SK-N-SH (cell line): ENCODE measurements around the gene TDRD12. TPM values are rescaled to one million over a fixed set of nuclear protein-coding genes. Genes with fewer than 3 reads are reported as not detected.

ENCODE experiments used
- CTCF ChIA-PET: fragments of 300-600, 350-600 bp; formaldehyde crosslinking; extraction: SDS; loops from one replicate; lab custom pipeline; 2021; lab: Yijun Ruan, JAX
- POLR2A ChIA-PET: fragments of 350-600 bp; sonication (Branson Sonifier 250); formaldehyde crosslinking; extraction: SDS; loops from one replicate; lab custom pipeline; 2020; ENCODE audit warnings: antibody characterized with exemption, inconsistent platforms; lab: Yijun Ruan, JAX
- DNase-seq: peaks from one replicate; pipeline ENCODE4 v3.0.0; 2012
- H2AFZ ChIP-seq: fragments of 200-600 bp; sonication (generic); 2 replicates; pipeline ENCODE4 v1.8.1; 2016; ENCODE audit warnings: antibody characterized with exemption, mild to moderate bottlenecking, low read depth
- H3F3A ChIP-seq: fragments of 200-600 bp; sonication (generic); replicated peaks from 2 replicates; pipeline ENCODE3; 2016; ENCODE audit warnings: antibody characterized with exemption, mild to moderate bottlenecking; ENCODE audit not compliant: insufficient read depth
- H3K27ac ChIP-seq, 2 experiments: fragments of 200-500 bp in 1 of 2; fragments of 200-600 bp in 1 of 2; sonication (Bioruptor generic) in 1 of 2; sonication (generic), shearing (Covaris generic) in 1 of 2; 2 replicates each; pipeline versions ENCODE4 v1.5.1 to v1.6.1; 2014 to 2016; ENCODE audit warnings: low read depth in 2 of 2, inconsistent platforms in 1 of 2, low read length in 1 of 2, mild to moderate bottlenecking in 1 of 2, mixed read lengths in 1 of 2
- H3K27me3 ChIP-seq: fragments of 200-600 bp; sonication (generic), shearing (Covaris generic); 2 replicates; pipeline ENCODE4 v1.6.1; 2016; ENCODE audit warnings: mixed run types; ENCODE audit not compliant: insufficient read depth
- H3K36me3 ChIP-seq, 2 experiments: fragments of 200-500 bp in 1 of 2; fragments of 200-600 bp in 1 of 2; sonication (Bioruptor generic) in 1 of 2; sonication (generic) in 1 of 2; replicated peaks in 1 of 2; 2 replicates each; pipeline versions ENCODE3 to v1.5.1; 2014 to 2016; ENCODE audit warnings: low read length in 1 of 2, mild to moderate bottlenecking in 1 of 2; ENCODE audit not compliant: insufficient read depth in 2 of 2, control insufficient read depth in 1 of 2
- H3K4me1 ChIP-seq, 2 experiments: fragments of 200-500 bp in 1 of 2; fragments of 200-600 bp in 1 of 2; sonication (Bioruptor generic) in 1 of 2; sonication (generic), shearing (Covaris generic) in 1 of 2; 2 replicates each; pipeline versions ENCODE4 v1.5.1 to v1.6.1; 2014 to 2016; ENCODE audit warnings: low read depth in 1 of 2, low read length in 1 of 2, mixed run types in 1 of 2; ENCODE audit not compliant: insufficient read depth in 2 of 2, control insufficient read depth in 1 of 2
- H3K4me2 ChIP-seq: fragments of 200-600 bp; sonication (generic), shearing (Covaris generic); 2 replicates; pipeline ENCODE4 v1.6.1; 2017; ENCODE audit warnings: mixed run types
- H3K4me3 ChIP-seq, 2 experiments: fragments of 200-500 bp in 1 of 2; fragments of 200-600 bp in 1 of 2; sonication (Bioruptor generic) in 1 of 2; sonication (generic), shearing (Covaris generic) in 1 of 2; 2 replicates each; pipeline versions ENCODE4 v1.5.1 to v1.8.1; 2014 to 2016; ENCODE audit warnings: low read depth in 2 of 2, inconsistent platforms in 1 of 2, low read length in 1 of 2, mild to moderate bottlenecking in 1 of 2, mixed read lengths in 1 of 2, moderate library complexity in 1 of 2
- H3K79me2 ChIP-seq: fragments of 200-600 bp; sonication (generic); 2 replicates; pipeline ENCODE4 v1.8.1; 2017; ENCODE audit warnings: mild to moderate bottlenecking; ENCODE audit not compliant: insufficient read depth
- H3K9ac ChIP-seq: fragments of 200-600 bp; sonication (generic); 2 replicates; pipeline ENCODE4 v1.6.1; 2017; ENCODE audit warnings: mixed run types
- H3K9me2 ChIP-seq: fragments of 200-600 bp; sonication (generic); 2 replicates; pipeline ENCODE4 v1.6.1; 2017; ENCODE audit warnings: mixed run types
- H3K9me3 ChIP-seq: fragments of 200-600 bp; sonication (generic); 2 replicates; pipeline ENCODE4 v1.6.1; 2017; ENCODE audit warnings: mixed run types, mild to moderate bottlenecking, moderate library complexity
- H4K20me1 ChIP-seq: fragments of 200-600 bp; sonication (generic); 2 replicates; pipeline ENCODE4 v1.6.1; 2017; ENCODE audit warnings: mild to moderate bottlenecking, mixed run types; ENCODE audit not compliant: insufficient read depth
- CTCF ChIP-seq: fragments of 200-600 bp; sonication (generic); IDR thresholded peaks from 2 replicates; pipeline ENCODE4 v1.6.1; 2017; ENCODE audit warnings: antibody characterized with exemption, mild to moderate bottlenecking, moderate library complexity
- EP300 ChIP-seq, 2 experiments: IDR thresholded peaks; 2 replicates each; pipeline versions ENCODE4 v1.4.0 to v1.6.1; 2012; ENCODE audit warnings: borderline replicate concordance in 1 of 2, low read depth in 1 of 2, low read length in 1 of 2
- EZH2phosphoT487 ChIP-seq: fragments of 200-600 bp; sonication (generic); IDR thresholded peaks from 2 replicates; pipeline ENCODE4 v1.6.1; 2017; ENCODE audit warnings: low read depth, mixed run types, mild to moderate bottlenecking, antibody characterized with exemption, moderate library complexity, borderline replicate concordance
- FOSL2 ChIP-seq: IDR thresholded peaks from 2 replicates; pipeline ENCODE4 v1.4.0; 2012; ENCODE audit warnings: low read depth, mild to moderate bottlenecking, moderate library complexity, borderline replicate concordance
- FOXJ3 ChIP-seq: sonication (generic); formaldehyde crosslinking; IDR thresholded peaks from 2 replicates; pipeline ENCODE4 v1.5.1; 2020; ENCODE audit warnings: mild to moderate bottlenecking, missing genetic modification reagents
- FOXM1 ChIP-seq: IDR thresholded peaks from 2 replicates; pipeline ENCODE4 v1.4.0; 2012; ENCODE audit warnings: low read depth, mild to moderate bottlenecking
- GABPA ChIP-seq: IDR thresholded peaks from 2 replicates; pipeline ENCODE4 v1.4.0; 2012; ENCODE audit warnings: low read depth, mild to moderate bottlenecking
- IRF3 ChIP-seq: fragments of 150-350 bp; IDR thresholded peaks from 2 replicates; pipeline ENCODE4 v1.6.1; 2016; ENCODE audit warnings: mild to moderate bottlenecking, low read depth, low read length
- MAX ChIP-seq: IDR thresholded peaks from 2 replicates; pipeline ENCODE4 v1.4.0; 2012; ENCODE audit warnings: low read depth
- MXI1 ChIP-seq: IDR thresholded peaks from 2 replicates; pipeline ENCODE4 v1.6.1; 2012; ENCODE audit warnings: mild to moderate bottlenecking, low read depth, low read length, improper control_type of control experiment
- NFIC ChIP-seq: IDR thresholded peaks from 2 replicates; pipeline ENCODE4 v1.4.0; 2012; ENCODE audit warnings: borderline replicate concordance
- NRF1 ChIP-seq: IDR thresholded peaks from 2 replicates; pipeline ENCODE4 v1.6.1; 2012; ENCODE audit warnings: low read depth, mild to moderate bottlenecking, low read length
- POLR2AphosphoS5 ChIP-seq: IDR thresholded peaks from 2 replicates; pipeline ENCODE4 v1.6.1; 2012; ENCODE audit warnings: low read depth, low read length
- RAD21 ChIP-seq: IDR thresholded peaks from 2 replicates; pipeline ENCODE4 v1.6.1; 2012; ENCODE audit warnings: mild to moderate bottlenecking, low read length
- RCOR1 ChIP-seq: fragments of 150-350 bp; IDR thresholded peaks from 2 replicates; pipeline ENCODE4 v1.6.1; 2017; ENCODE audit warnings: antibody characterized with exemption, low read length
- SMC3 ChIP-seq: IDR thresholded peaks from 2 replicates; pipeline ENCODE4 v1.6.1; 2012; ENCODE audit warnings: low read depth, low read length, improper control_type of control experiment
- TEAD4 ChIP-seq: IDR thresholded peaks from 2 replicates; pipeline ENCODE4 v1.4.0; 2012; ENCODE audit warnings: mild to moderate bottlenecking, borderline replicate concordance; ENCODE audit not compliant: insufficient read depth
- USF1 ChIP-seq: IDR thresholded peaks from 2 replicates; pipeline ENCODE4 v1.4.0; 2012; ENCODE audit warnings: low read depth, borderline replicate concordance
- USF2 ChIP-seq: fragments of 150-350 bp; IDR thresholded peaks from 2 replicates; pipeline ENCODE4 v1.6.1; 2017; ENCODE audit warnings: antibody characterized with exemption, low read length, low read depth, borderline replicate concordance
- YY1 ChIP-seq: IDR thresholded peaks from 2 replicates; pipeline ENCODE4 v1.4.0; 2012; ENCODE audit warnings: low read depth, mild to moderate bottlenecking
- ZBTB33 ChIP-seq: IDR thresholded peaks from 2 replicates; pipeline ENCODE4 v1.4.0; 2012; ENCODE audit warnings: low read depth, borderline replicate concordance
- WGBS: methylation state at CpG from one replicate; pipeline ENCODE4 v1.1.6; 2017; ENCODE audit warnings: low lambda C conversion rate; 5-methylcytosine and 5-hydroxymethylcytosine counted together
- polyA plus RNA-seq, 3 experiments: library from polyadenylated mRNA; depleted of rRNA; stranded (reverse); fragments of >200 nt; gene quantifications; 2 replicates each; pipeline ENCODE4 v1.2.3, GENCODE V29; 2012

TDRD12 gene
- polyA plus RNA-seq, 1 of the 3 experiments (the other 2 are of a cell fraction) = 0.05 TPM

- Histone ChIP-seq H3K4me1 (no peaks in the 10 kb centered on the region), H3K27me3 (no peaks in the 10 kb centered on the region), H3K9me2 (no peaks in the 10 kb centered on the region), H3F3A (peaks cover 2% of the 10 kb centered on the region), H3K4me2 (no peak overlapping the region), H3K36me3 (no peaks in the 10 kb centered on the region), H2AFZ (no peak overlapping the region), H3K9ac (no peak overlapping the region), H4K20me1 (no peaks in the 10 kb centered on the region), H3K79me2 (no peaks in the 10 kb centered on the region), H3K9me3 (no peaks in the 10 kb centered on the region), H3K4me3 (no peak overlapping the region), H3K27ac (no peak overlapping the region)
- no peak for DNase-seq
- TF ChIP-seq TEAD4 (no peak), FOSL2 (no peak), RAD21 (no peak), MXI1 (no peak), GABPA (no peak), EZH2phosphoT487 (no peak), YY1 (no peak), RCOR1 (no peak), ZBTB33 (no peak), USF2 (no peak), EP300 (IDR thresholded peaks at IDR 0.05; ENCODE audit: borderline replicate concordance in 1 of 2, low read depth in 1 of 2, low read length in 1 of 2) (no peak), FOXM1 (no peak), FOXJ3 (CRISPR knock-in tag) (no peak), SMC3 (no peak), POLR2AphosphoS5 (no peak), NRF1 (no peak)
- POLR2A ChIA-PET = no interaction called here
- CTCF ChIA-PET = no interaction called here
- 87% methylated on average over 9 of the region's 22 CpGs for WGBS
Measured at GRCh38 chr19:32720936-32721250, 1.3 kb downstream of the TDRD12 start.

GRCh38 chr19:32735936-32736335 is 16.4 kb downstream of the TDRD12 start:
- Histone ChIP-seq H3K9me3 (no peaks in the 10 kb centered on the region), H3K27me3 (no peaks in the 10 kb centered on the region), H3K9ac (no peak overlapping the region), H3F3A (no peaks in the 10 kb centered on the region), H3K4me3 (no peak overlapping the region), H3K4me2 (no peak overlapping the region), H3K4me1 (no peaks in the 10 kb centered on the region), H3K9me2 (no peaks in the 10 kb centered on the region), H3K36me3 (no peaks in the 10 kb centered on the region), H2AFZ (no peak overlapping the region), H4K20me1 (no peaks in the 10 kb centered on the region), H3K27ac (no peak overlapping the region), H3K79me2 (no peaks in the 10 kb centered on the region)
- ChIA-PET CTCF (interaction anchor here (0.5 kb wide), 1 partner anchor 38 kb away, joined by 3 read pairs; no protein-coding TSS in a partner anchor), POLR2A (no interaction called here)
- 54% methylated on average over 4 of the region's 4 CpGs for WGBS
- no peak for DNase-seq
- TF ChIP-seq IRF3 (no peak), NFIC (no peak), SMC3 (no peak), CTCF (no peak), USF2 (no peak), YY1 (no peak), MAX (no peak), USF1 (no peak)
